NCI-H2029 (cell line): ENCODE results near the gene KPTN.

ENCODE experiments used
- DNase-seq: peaks from one replicate; lab custom pipeline; 2025; lab: John Stamatoyannopoulos, UW

Gene KPTN

GRCh38 chr19:47469363-47469700 lies 14.7 kb downstream of the KPTN start:
- DNase-seq, result no peak

GRCh38 chr19:47467914-47468313 lies 16.1 kb downstream of the KPTN start:
- DNase-seq, result no peak

- DNase-seq, result no peak
Measured at GRCh38 chr19:47465957-47466356, 18.1 kb downstream of the KPTN start.

GRCh38 chr19:47464675-47465419 lies 19.2 kb downstream of the KPTN start:
- no peak for DNase-seq

GRCh38 chr19:47461876-47462275 lies 22.1 kb downstream of the KPTN start:
- no peak for DNase-seq

GRCh38 chr19:47459477-47459876 lies 24.5 kb downstream of the KPTN start:
- no peak for DNase-seq

- DNase-seq, result no peak
Measured at GRCh38 chr19:47458672-47459071, 25.3 kb downstream of the KPTN start.

- DNase-seq, result no peak
Measured at GRCh38 chr19:47456721-47457474, 27.1 kb downstream of the KPTN start.

GRCh38 chr19:47450478-47450877 lies 33.5 kb downstream of the KPTN start:
- DNase-seq, result no peak

GRCh38 chr19:47448360-47448727 lies 35.7 kb downstream of the KPTN start:
- no peak for DNase-seq

GRCh38 chr19:47447470-47448359 lies 36.3 kb downstream of the KPTN start:
- DNase-seq, result peak; percentile 23

GRCh38 chr19:47446534-47447469 lies 37.2 kb downstream of the KPTN start:
- peak; percentile 45 for DNase-seq

GRCh38 chr19:47445937-47446402 lies 38.0 kb downstream of the KPTN start:
- peak; percentile 31 for DNase-seq

GRCh38 chr19:47445527-47445926 lies 38.5 kb downstream of the KPTN start:
- DNase-seq, result no peak

GRCh38 chr19:47444388-47444821 lies 39.6 kb downstream of the KPTN start:
- no peak for DNase-seq

- DNase-seq, result no peak
Measured at GRCh38 chr19:47443331-47443730, 40.7 kb downstream of the KPTN start.

GRCh38 chr19:47438793-47439220 lies 45.2 kb downstream of the KPTN start:
- DNase-seq, result no peak

- DNase-seq, result no peak
Measured at GRCh38 chr19:47437500-47437899, 46.5 kb downstream of the KPTN start.

GRCh38 chr19:47436712-47437401 lies 47.2 kb downstream of the KPTN start:
- DNase-seq, result peak; percentile 64

GRCh38 chr19:47435883-47436417 lies 48.1 kb downstream of the KPTN start:
- no peak for DNase-seq
